Tibial nerve (tissue), 4 donors: Measurements from ENCODE around the gene PDLIM3. TPM values are rescaled to one million over a fixed set of nuclear protein-coding genes. Genes with fewer than 3 reads are reported as not detected.
A peak's percentile ranks its signal among the peaks of the same experiment; 100 is the strongest.

ENCODE experiments used
- DNase-seq, 2 donors: peaks; one replicate each; pipeline ENCODE4 v3.0.0-alpha.2; 2019; ENCODE audit warnings: low spot score in 2 of 2
- H3K27ac ChIP-seq, 4 donors: fragments of 200-600 bp; sonication (generic) in 3 of 4; one replicate each; pipeline ENCODE4 v1.5.1; 2017 to 2019; ENCODE audit warnings: mild to moderate bottlenecking in 1 of 4
- H3K27me3 ChIP-seq, 2 donors: fragments of 200-600 bp; sonication (generic) in 1 of 2; one replicate each; pipeline versions ENCODE4 v1.5.1 to v1.6.0; 2017 to 2019
- H3K36me3 ChIP-seq, 3 donors: fragments of 200-600 bp; sonication (generic); one replicate each; pipeline ENCODE4 v1.5.1; 2018 to 2019
- H3K4me1 ChIP-seq, 4 donors: fragments of 200-600 bp; sonication (generic) in 3 of 4; one replicate each; pipeline ENCODE4 v1.5.1; 2017 to 2019
- H3K4me3 ChIP-seq, 4 donors: fragments of 200-600 bp; sonication (generic) in 3 of 4; one replicate each; pipeline ENCODE4 v1.5.1; 2017 to 2019; ENCODE audit warnings: mild to moderate bottlenecking in 1 of 4, moderate library complexity in 1 of 4
- H3K9me3 ChIP-seq, 4 donors: fragments of 200-600 bp; sonication (generic) in 3 of 4; one replicate each; pipeline ENCODE4 v1.5.1; 2017 to 2019
- CTCF ChIP-seq, 5 experiments: fragments of 200-600 bp in 3 of 5; fragments of 450-650 bp in 2 of 5; sonication (generic) in 3 of 5; IDR thresholded peaks; one replicate each; pipeline ENCODE4 v1.5.1; 2016 to 2019; ENCODE audit warnings: antibody characterized with exemption in 5 of 5, mild to moderate bottlenecking in 3 of 5, moderate library complexity in 2 of 5
- EP300 ChIP-seq, 2 donors: sonication (generic); formaldehyde crosslinking; IDR thresholded peaks; one replicate each; pipeline ENCODE4 v1.6.1; 2017; ENCODE audit warnings: antibody characterized with exemption in 2 of 2, mild to moderate bottlenecking in 1 of 2
- POLR2A ChIP-seq, 2 donors: fragments of 450-650 bp; IDR thresholded peaks; one replicate each; pipeline ENCODE4 v1.6.1; 2017; ENCODE audit warnings: antibody characterized with exemption in 2 of 2, mild to moderate bottlenecking in 2 of 2, moderate library complexity in 2 of 2
- WGBS, 2 donors: methylation state at CpG; one replicate each; pipeline ENCODE4 v1.1.5; 2018; 5-methylcytosine and 5-hydroxymethylcytosine counted together
- total RNA-seq, 4 donors: library from RNA; depleted of rRNA; stranded (reverse); fragments of >200 nt; gene quantifications; one replicate each; pipeline ENCODE4 v1.1.0, GENCODE V29; 2016

Gene PDLIM3
- total RNA-seq, 4 donors from 2014 or later, result 24.5 to 56.9 (median 45.0) TPM

GRCh38 chr4:185542626-185543315 lies 7.5 kb upstream of the PDLIM3 start:
- WGBS, 2 donors, result 62 to 68% methylated on average over 14 of the region's 14 CpGs
- H3K36me3 ChIP-seq, result no peaks in the 10 kb centered on the region
- no peak overlapping the region for H3K4me3 ChIP-seq
- DNase-seq, result no peak
- no peak for TF ChIP-seq POLR2A (IDR thresholded peaks at IDR 0.05)
- TF ChIP-seq EP300 (IDR thresholded peaks at IDR 0.05), result no peak
- TF ChIP-seq CTCF (IDR thresholded peaks at IDR 0.05), result no peak
- H3K9me3 ChIP-seq, result no peaks in the 10 kb centered on the region
- peak overlapping the region in 1 of 4 donors; percentile 70 for H3K27ac ChIP-seq
- no peaks in the 10 kb centered on the region for H3K27me3 ChIP-seq
- peaks cover 0 to 33% (median 0%) of the 10 kb centered on the region in 4 donors for H3K4me1 ChIP-seq

GRCh38 chr4:185541251-185541727 lies 6.0 kb upstream of the PDLIM3 start:
- H3K27ac ChIP-seq, result peak overlapping the region in 3 of 4 donors; percentile 52 to 70 (median 68)
- H3K9me3 ChIP-seq, result no peaks in the 10 kb centered on the region
- H3K4me3 ChIP-seq, result no peak overlapping the region
- no peak for DNase-seq
- H3K27me3 ChIP-seq, result no peaks in the 10 kb centered on the region
- peaks cover 0 to 36% (median under 1%) of the 10 kb centered on the region in 4 donors for H3K4me1 ChIP-seq
- no peaks in the 10 kb centered on the region for H3K36me3 ChIP-seq
- TF ChIP-seq CTCF (IDR thresholded peaks at IDR 0.05) (no peak), EP300 (IDR thresholded peaks at IDR 0.05) (peak in 1 of 2 donors; percentile 46)
- WGBS, 2 donors, result 21 to 33% methylated on average over 10 of the region's 10 CpGs

DNA sequence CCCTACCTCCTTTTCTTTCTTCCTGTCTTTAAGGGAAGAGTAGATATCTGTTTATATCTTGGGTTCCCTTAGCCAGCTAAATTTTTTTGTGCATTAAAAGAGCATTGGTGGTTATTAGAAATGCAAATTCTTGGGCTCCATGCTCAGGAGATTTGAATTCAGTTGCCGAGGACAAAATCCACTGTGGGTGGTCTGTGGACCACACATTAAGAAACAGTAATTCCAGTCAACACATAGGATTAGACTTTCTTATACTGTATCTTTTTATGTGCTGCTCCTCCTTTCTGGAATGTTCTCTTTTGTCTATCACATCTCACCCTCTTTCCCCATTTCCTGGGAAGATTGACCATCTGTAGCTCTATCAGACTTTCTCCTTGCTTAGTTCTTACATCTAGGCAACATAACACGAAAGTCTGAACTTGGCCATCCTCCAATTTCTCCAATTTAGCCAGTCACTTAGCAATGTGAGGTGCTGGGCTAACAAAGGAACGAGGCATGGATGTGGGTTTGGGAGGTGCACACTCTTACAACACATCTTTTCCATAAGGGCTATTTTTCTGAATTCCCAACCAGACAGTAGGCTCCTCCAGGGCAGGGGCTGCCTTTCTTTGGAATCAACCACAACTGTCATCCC lies 5.3 kb upstream of the PDLIM3 start:
- Histone ChIP-seq H3K4me3 (no peak overlapping the region), H3K36me3 (no peaks in the 10 kb centered on the region), H3K27ac (peak overlapping the region in 1 of 4 donors; percentile 70), H3K9me3 (no peaks in the 10 kb centered on the region), H3K27me3 (no peaks in the 10 kb centered on the region), H3K4me1 (peaks cover 0 to 43% (median 3%) of the 10 kb centered on the region in 4 donors)
- 57 to 60% methylated on average over 3 of the region's 3 CpGs for WGBS, 2 donors
- TF ChIP-seq POLR2A (IDR thresholded peaks at IDR 0.05) (no peak), EP300 (IDR thresholded peaks at IDR 0.05) (no peak), CTCF (IDR thresholded peaks at IDR 0.05) (no peak)
- no peak for DNase-seq

DNA sequence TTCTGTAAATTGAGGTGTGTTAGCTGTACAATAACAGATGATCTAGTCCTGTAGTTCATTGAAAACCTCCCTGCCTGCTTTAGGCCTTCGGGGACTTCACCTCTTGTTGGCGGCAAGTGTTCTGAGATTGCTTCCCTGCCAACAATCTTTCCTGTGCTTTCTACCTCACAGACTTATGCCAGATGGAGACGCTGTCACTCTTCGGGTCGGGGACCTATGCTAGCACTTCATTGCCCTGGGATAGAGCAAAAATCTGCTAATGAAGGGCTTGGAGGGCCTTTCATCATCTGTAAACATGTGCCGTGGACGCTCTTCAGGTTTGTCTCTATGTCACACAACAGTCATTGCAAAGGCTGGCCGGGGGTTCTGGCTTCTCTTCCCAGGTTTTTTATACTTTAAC lies 4.7 kb upstream of the PDLIM3 start:
- WGBS, 2 donors, result 78 to 80% methylated on average over 8 of the region's 8 CpGs
- peak overlapping the region in 1 of 4 donors; percentile 70 for H3K27ac ChIP-seq
- H3K36me3 ChIP-seq, result no peaks in the 10 kb centered on the region
- no peak overlapping the region for H3K4me3 ChIP-seq
- peaks cover 0 to 44% (median 3%) of the 10 kb centered on the region in 4 donors for H3K4me1 ChIP-seq
- H3K9me3 ChIP-seq, result no peaks in the 10 kb centered on the region
- TF ChIP-seq POLR2A (IDR thresholded peaks at IDR 0.05) (no peak), EP300 (IDR thresholded peaks at IDR 0.05) (no peak), CTCF (IDR thresholded peaks at IDR 0.05) (no peak)
- no peaks in the 10 kb centered on the region for H3K27me3 ChIP-seq
- no peak for DNase-seq

DNA sequence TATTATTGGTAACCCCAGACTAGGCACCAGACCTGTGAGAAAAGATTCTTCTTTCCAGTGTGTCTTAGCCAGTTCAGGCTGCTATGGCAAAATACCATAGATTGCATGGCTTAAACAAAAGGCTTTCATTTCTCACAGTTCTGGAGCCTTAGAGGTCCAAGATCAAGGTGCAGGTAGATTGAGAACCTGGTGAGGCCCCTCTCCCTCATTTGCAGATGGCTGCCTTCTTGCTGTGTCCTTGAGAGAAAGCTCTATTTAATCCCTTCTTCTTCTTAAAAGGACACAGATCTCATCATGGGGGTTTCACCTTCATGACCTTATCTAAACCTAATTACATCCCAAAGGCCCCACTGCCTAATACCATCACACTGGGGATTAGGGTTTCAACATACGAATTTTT lies 3.5 kb upstream of the PDLIM3 start:
- WGBS, 2 donors, result 39 to 64% methylated on average over 1 of the region's 1 CpG
- Histone ChIP-seq H3K4me3 (no peak overlapping the region), H3K27me3 (no peaks in the 10 kb centered on the region), H3K4me1 (peaks cover 0 to 46% (median 3%) of the 10 kb centered on the region in 4 donors), H3K36me3 (no peaks in the 10 kb centered on the region), H3K27ac (no peak overlapping the region), H3K9me3 (no peaks in the 10 kb centered on the region)
- DNase-seq, result no peak
- no peak for TF ChIP-seq EP300 (IDR thresholded peaks at IDR 0.05)
- no peak for TF ChIP-seq POLR2A (IDR thresholded peaks at IDR 0.05)
- no peak for TF ChIP-seq CTCF (IDR thresholded peaks at IDR 0.05)
